ENCODE measurements around the gene CIROP. TPM values are rescaled to one million over a fixed set of nuclear protein-coding genes. Genes with fewer than 3 reads are reported as not detected.

Gene CIROP
- total RNA-seq, 1 experiment from 2014 or later = not detected

GRCh38 chr14:23079716-23080115, 25.1 kb downstream of the CIROP start:
- no CpG with 5 or more reads among the region's 2 CpGs for WGBS (ENCODE audit: extremely low coverage, insufficient read length, low lambda C conversion rate)
- no peak for TF ChIP-seq CTCF (conservative IDR thresholded peaks at IDR 0.05)
- no peak for DNase-seq
- Histone ChIP-seq H2BK5ac (ENCODE audit: insufficient read length, low read length) (no peak overlapping the region), H3K23ac (ENCODE audit: insufficient read length, low read depth, low read length) (no peak overlapping the region), H4K5ac (ENCODE audit: insufficient read length, low read depth, low read length) (no peak overlapping the region), H3K27ac (ENCODE audit: insufficient read length, low read depth, low read length) (no peak overlapping the region), H3K4ac (ENCODE audit: low read depth, low read length) (no peak overlapping the region), H3K9ac (ENCODE audit: extremely low read depth, insufficient read length, low read length) (no peak overlapping the region), H2BK20ac (ENCODE audit: low read depth, low read length, poor library complexity, severe bottlenecking) (no peak overlapping the region), H4K20me1 (ENCODE audit: control insufficient read depth, insufficient read depth, insufficient read length) (no peaks in the 10 kb centered on the region), H3K4me2 (ENCODE audit: insufficient read depth, insufficient read length, low read length) (no peak overlapping the region), H3T11ph (ENCODE audit: low read length) (no peak overlapping the region), H3K14ac (ENCODE audit: insufficient read depth, low read length) (no peak overlapping the region), H2BK15ac (ENCODE audit: low read depth, low read length) (no peak overlapping the region), H2AFZ (ENCODE audit: low read length) (no peak overlapping the region), H3K56ac (ENCODE audit: insufficient read length, low read depth, low read length) (no peak overlapping the region), H2BK12ac (ENCODE audit: insufficient read length, low read depth, low read length) (no peak overlapping the region), H3K79me2 (ENCODE audit: insufficient read depth, low read length) (no peaks in the 10 kb centered on the region), H3K18ac (ENCODE audit: insufficient read length, low read depth, low read length) (no peak overlapping the region), H3K9me3 (ENCODE audit: control insufficient read depth, low read depth, low read length) (no peaks in the 10 kb centered on the region), H2AK5ac (ENCODE audit: insufficient read length, low read length) (no peak overlapping the region), H3K23me2 (ENCODE audit: insufficient read length, low read depth, low read length, poor library complexity, severe bottlenecking) (no peaks in the 10 kb centered on the region), H3K27me3 (ENCODE audit: insufficient read depth, low read length) (no peaks in the 10 kb centered on the region), H3K79me1 (ENCODE audit: insufficient read depth, low read depth, low read length, poor library complexity, severe bottlenecking) (no peaks in the 10 kb centered on the region), H3K4me1 (ENCODE audit: insufficient read depth, low read length) (no peaks in the 10 kb centered on the region), H4K8ac (replicated peaks; ENCODE audit: insufficient read length, low read depth, low read length) (no peak overlapping the region), H2BK120ac (ENCODE audit: low read depth, low read length, poor library complexity, severe bottlenecking) (no peak overlapping the region), H4K91ac (ENCODE audit: insufficient read length, low read depth, low read length) (no peak overlapping the region)
- Mint-ChIP-seq H3K27me3 (ENCODE audit: low read depth) (no peaks in the 10 kb centered on the region), H3K4me1 (no peaks in the 10 kb centered on the region), H3K4me3 (no peak overlapping the region), H3K9me3 (no peaks in the 10 kb centered on the region; a peak in 1 of 5 replicates), H3K27ac (no peak overlapping the region), H3K36me3 (ENCODE audit: insufficient read depth in 1 of 3, low read depth in 3 of 3) (peaks cover 54 to 93% (median 85%) of the 10 kb centered on the region in 3 experiments; a peak in 6 of 7 replicates)

Measured in H9 (cell line).